Stomach (tissue), 9 donors: Measurements from ENCODE around the gene CUX1. TPM values are rescaled to one million over a fixed set of nuclear protein-coding genes. Genes with fewer than 3 reads are reported as not detected.
A peak's percentile ranks its signal among the peaks of the same experiment; 100 is the strongest.

Experiments used
- DNase-seq, 2 donors: peaks; one replicate each; pipeline versions ENCODE4 v3.0.0 to v3.0.0-alpha.2; 2013 to 2019
- H3K27ac ChIP-seq, 5 donors: fragments of 200-600 bp in 4 of 5; sonication (generic) in 4 of 5; one replicate each; pipeline ENCODE4 v1.5.1; 2013 to 2019; ENCODE audit warnings: mild to moderate bottlenecking in 1 of 5, moderate library complexity in 1 of 5
- H3K27me3 ChIP-seq, 3 donors: fragments of 200-600 bp; sonication (generic); one replicate each; pipeline ENCODE4 v1.5.1; 2017 to 2019; ENCODE audit warnings: mixed run types in 1 of 3
- H3K36me3 ChIP-seq, 4 donors: fragments of 200-600 bp; sonication (generic); 1 replicate in 3 of 4; 2 replicates in 1 of 4; pipeline ENCODE4 v1.5.1; 2016 to 2019
- H3K4me1 ChIP-seq, 4 donors: fragments of 200-600 bp; sonication (generic); one replicate each; pipeline ENCODE4 v1.5.1; 2016 to 2019
- H3K4me3 ChIP-seq, 4 donors: fragments of 200-600 bp; sonication (generic) in 3 of 4; one replicate each; pipeline ENCODE4 v1.5.1; 2016 to 2019; ENCODE audit warnings: mild to moderate bottlenecking in 1 of 4
- H3K9me3 ChIP-seq, 4 donors: fragments of 200-600 bp; sonication (generic); one replicate each; pipeline ENCODE4 v1.5.1; 2016 to 2019
- EP300 ChIP-seq: sonication (generic); formaldehyde crosslinking; IDR thresholded peaks from one replicate; pipeline ENCODE4 v1.6.1; 2017; ENCODE audit warnings: antibody characterized with exemption
- POLR2A ChIP-seq, 4 donors: fragments of 450-650 bp; IDR thresholded peaks; one replicate each; pipeline ENCODE4 v1.6.1; 2016; ENCODE audit warnings: antibody characterized with exemption in 4 of 4, control low read depth in 2 of 4, mild to moderate bottlenecking in 1 of 4, moderate library complexity in 1 of 4
- POLR2AphosphoS5 ChIP-seq, 3 donors: sonication (generic); formaldehyde crosslinking; IDR thresholded peaks; one replicate each; pipeline ENCODE4 v1.6.1; 2016; ENCODE audit warnings: antibody characterized with exemption in 3 of 3
- WGBS, 5 donors: extraction: QIAGEN DNeasy Blood & Tissue Kit in 3 of 5; methylation state at CpG; one replicate each; pipeline versions ENCODE4 v1.1.5 to v1.1.7; 2013 to 2018; 5-methylcytosine and 5-hydroxymethylcytosine counted together
- intact Hi-C: fragments of 100-400 bp; cut with DNase I; formaldehyde crosslinking; loops from one replicate; pipeline ENCODE4 v1.15.1; 2023; ENCODE audit warnings: low total_unique reads
- polyA plus RNA-seq, 3 donors: library from polyadenylated mRNA; stranded (reverse); fragments of 200-250 nt; gene quantifications; one replicate each; pipeline ENCODE4 v1.2.3, GENCODE V29; 2013
- total RNA-seq, 5 donors: library from RNA; depleted of rRNA; stranded (reverse); fragments of >200 nt; gene quantifications; one replicate each; pipeline versions ENCODE4 v1.1.0 to v1.2.3, GENCODE V29; 2014 to 2016
- TF ChIP-seq, protein P1 (sequence below), 7 experiments: fragments of 450-650 bp in 4 of 7; fragments of 200-600 bp in 3 of 7; sonication (generic) in 3 of 7; IDR thresholded peaks; one replicate each; pipeline ENCODE4 v1.5.1; 2016 to 2019; ENCODE audit warnings: antibody characterized with exemption in 7 of 7, control low read depth in 2 of 7, mild to moderate bottlenecking in 1 of 7
- donor health status: healthy with polysubstance abuse.
- donor health status: Bipolar disorder and iron deficiency.
- donor health status: healthy.

CUX1 gene
- total and polyA plus RNA-seq, 8 donors, result 24.7 to 201 (median 54.7) TPM

DNA sequence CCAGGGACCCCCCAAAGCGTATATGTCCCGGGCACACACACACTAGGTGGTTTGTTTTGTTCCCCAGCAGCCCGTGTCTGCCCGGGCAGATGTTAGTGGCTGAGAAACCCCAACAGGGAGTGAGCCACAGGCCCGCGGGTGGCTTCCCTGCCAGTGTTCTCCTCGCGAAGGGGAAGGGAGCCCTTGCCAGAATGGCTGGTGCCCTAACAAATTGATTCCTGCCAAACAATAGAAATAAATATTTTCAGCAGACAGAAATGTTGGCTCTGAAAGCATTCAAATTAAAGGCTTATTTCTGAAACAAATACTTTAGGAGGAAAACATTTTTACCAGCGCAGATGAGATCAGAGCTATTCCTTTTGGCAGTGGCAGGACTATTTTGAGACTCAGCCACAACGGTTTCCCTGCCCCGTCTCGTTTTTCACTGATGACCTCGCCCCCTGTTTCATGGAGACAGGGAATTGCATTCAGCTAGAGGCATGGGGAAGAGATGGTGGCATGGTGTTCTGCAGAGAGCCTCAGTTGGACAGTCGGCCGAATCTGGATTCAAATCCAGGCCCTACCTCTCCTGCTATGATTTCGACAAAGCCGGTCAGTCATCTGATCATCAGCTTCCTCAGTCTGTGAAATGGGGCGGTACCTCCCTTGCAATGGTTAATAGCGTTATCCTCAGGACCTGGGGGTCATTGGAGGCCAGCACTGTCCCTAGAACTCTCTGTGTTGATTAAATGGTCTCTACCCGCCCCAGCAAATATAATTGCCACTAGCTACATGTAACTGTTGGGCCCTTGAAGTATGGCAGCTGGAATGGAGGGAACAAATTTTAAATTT is 84.5 kb downstream of the CUX1 start:
- Histone ChIP-seq H3K4me3 (no peak overlapping the region), H3K27me3 (no peaks in the 10 kb centered on the region), H3K9me3 (no peaks in the 10 kb centered on the region), H3K36me3 (peaks cover 0 to 4% (median 0%) of the 10 kb centered on the region in 4 donors), H3K4me1 (peaks cover 5 to 43% (median 20%) of the 10 kb centered on the region in 4 donors), H3K27ac (peak overlapping the region in 2 of 5 donors; percentile 52 to 75)
- 72 to 87% (median 77%) methylated on average over 16 to 20 of the region's 20 CpGs for WGBS, 5 donors
- no peak for TF ChIP-seq EP300
- TF ChIP-seq POLR2AphosphoS5 (IDR thresholded peaks at IDR 0.05), result no peak
- no peak for TF ChIP-seq POLR2A (IDR thresholded peaks at IDR 0.05)
- TF ChIP-seq, protein P1, sequence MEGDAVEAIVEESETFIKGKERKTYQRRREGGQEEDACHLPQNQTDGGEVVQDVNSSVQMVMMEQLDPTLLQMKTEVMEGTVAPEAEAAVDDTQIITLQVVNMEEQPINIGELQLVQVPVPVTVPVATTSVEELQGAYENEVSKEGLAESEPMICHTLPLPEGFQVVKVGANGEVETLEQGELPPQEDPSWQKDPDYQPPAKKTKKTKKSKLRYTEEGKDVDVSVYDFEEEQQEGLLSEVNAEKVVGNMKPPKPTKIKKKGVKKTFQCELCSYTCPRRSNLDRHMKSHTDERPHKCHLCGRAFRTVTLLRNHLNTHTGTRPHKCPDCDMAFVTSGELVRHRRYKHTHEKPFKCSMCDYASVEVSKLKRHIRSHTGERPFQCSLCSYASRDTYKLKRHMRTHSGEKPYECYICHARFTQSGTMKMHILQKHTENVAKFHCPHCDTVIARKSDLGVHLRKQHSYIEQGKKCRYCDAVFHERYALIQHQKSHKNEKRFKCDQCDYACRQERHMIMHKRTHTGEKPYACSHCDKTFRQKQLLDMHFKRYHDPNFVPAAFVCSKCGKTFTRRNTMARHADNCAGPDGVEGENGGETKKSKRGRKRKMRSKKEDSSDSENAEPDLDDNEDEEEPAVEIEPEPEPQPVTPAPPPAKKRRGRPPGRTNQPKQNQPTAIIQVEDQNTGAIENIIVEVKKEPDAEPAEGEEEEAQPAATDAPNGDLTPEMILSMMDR (IDR thresholded peaks at IDR 0.05), result no peak
- no peak for DNase-seq
- intact Hi-C loops, result no loop called here

DNA sequence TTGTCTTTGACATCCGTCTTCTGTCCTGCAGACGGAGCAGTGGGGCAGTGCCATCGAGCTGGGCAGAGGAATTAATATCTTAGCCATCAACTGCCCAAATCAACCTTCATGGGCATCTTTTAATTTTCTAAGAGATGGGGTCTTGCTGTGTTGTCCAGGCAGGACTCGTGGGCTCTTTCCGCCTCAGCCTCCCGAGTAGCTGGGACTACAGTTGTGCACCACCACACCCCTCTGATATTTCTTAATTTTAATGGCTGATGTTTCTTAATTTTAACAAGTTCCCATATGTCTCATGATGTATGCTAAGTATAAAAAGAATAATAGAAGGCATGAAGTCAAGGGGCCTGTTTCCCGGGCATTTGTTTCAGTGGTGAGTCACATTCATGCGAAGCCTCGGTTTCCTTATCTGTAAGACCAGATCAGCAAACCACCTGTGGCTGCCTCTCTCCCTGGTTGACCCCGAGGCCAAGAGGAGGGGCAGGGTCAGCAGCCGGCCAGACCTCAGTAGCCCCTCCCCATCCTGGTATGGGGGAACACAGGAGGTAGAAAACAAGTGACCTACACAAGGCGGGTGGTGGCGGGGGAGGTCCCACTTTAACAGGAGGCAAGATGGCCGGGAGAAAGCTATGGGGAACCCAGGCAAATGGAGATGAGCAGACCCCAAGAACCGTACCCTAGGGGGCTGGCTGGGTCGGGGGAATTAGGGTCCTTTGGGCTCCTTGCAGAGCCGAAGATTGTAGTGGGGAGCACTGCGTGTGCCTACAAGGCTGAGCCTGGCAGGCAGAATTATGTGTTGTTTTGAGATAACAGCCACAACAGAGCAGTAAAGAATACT is 85.5 kb downstream of the CUX1 start:
- WGBS, 5 donors, result 77 to 84% (median 82%) methylated on average over 17 to 18 of the region's 18 CpGs

DNA sequence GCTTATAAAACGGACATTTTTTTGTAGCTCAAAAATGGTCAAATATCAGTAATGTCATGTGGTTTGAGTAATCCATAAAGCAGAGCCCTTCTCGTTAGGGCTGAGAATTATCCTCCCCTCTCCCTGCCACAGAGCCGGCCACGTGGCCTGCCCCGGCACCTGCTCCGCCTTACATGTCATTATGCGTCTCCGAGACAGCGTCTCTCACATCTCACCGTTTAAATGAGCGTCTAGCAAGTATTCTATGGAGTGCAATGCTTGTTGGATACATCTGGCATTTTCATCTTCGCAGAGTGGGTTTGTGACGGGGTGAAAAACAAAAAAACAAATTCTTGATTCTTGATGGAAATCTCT is 86.1 kb downstream of the CUX1 start:
- Histone ChIP-seq H3K4me3 (no peak overlapping the region), H3K9me3 (no peaks in the 10 kb centered on the region), H3K36me3 (peaks cover 0 to 4% (median 0%) of the 10 kb centered on the region in 4 donors), H3K4me1 (peaks cover 5 to 39% (median 14%) of the 10 kb centered on the region in 4 donors), H3K27me3 (no peaks in the 10 kb centered on the region), H3K27ac (no peak overlapping the region)
- no peak for TF ChIP-seq POLR2AphosphoS5 (IDR thresholded peaks at IDR 0.05)
- TF ChIP-seq, protein P1 (IDR thresholded peaks at IDR 0.05), result no peak
- no peak for TF ChIP-seq EP300
- TF ChIP-seq POLR2A (IDR thresholded peaks at IDR 0.05), result no peak
- 92 to 94% (median 92%) methylated on average over 13 of the region's 13 CpGs for WGBS, 5 donors
- intact Hi-C loops, result no loop called here
- DNase-seq, result no peak

More for the DNA sequence above, 85.5 kb downstream of the CUX1 start:
- H3K36me3 ChIP-seq, result peaks cover 0 to 4% (median 0%) of the 10 kb centered on the region in 4 donors
- no peaks in the 10 kb centered on the region for H3K9me3 ChIP-seq
- TF ChIP-seq EP300 (no peak), POLR2AphosphoS5 (IDR thresholded peaks at IDR 0.05) (no peak), POLR2A (IDR thresholded peaks at IDR 0.05) (no peak)
- TF ChIP-seq, protein P1 (IDR thresholded peaks at IDR 0.05), result no peak
- H3K4me1 ChIP-seq, result peaks cover 5 to 39% (median 15%) of the 10 kb centered on the region in 4 donors
- H3K27ac ChIP-seq, result peak overlapping the region in 1 of 5 donors; percentile 75
- intact Hi-C loops, result no loop called here
- no peaks in the 10 kb centered on the region for H3K27me3 ChIP-seq
- DNase-seq, result no peak
- H3K4me3 ChIP-seq, result no peak overlapping the region

DNA sequence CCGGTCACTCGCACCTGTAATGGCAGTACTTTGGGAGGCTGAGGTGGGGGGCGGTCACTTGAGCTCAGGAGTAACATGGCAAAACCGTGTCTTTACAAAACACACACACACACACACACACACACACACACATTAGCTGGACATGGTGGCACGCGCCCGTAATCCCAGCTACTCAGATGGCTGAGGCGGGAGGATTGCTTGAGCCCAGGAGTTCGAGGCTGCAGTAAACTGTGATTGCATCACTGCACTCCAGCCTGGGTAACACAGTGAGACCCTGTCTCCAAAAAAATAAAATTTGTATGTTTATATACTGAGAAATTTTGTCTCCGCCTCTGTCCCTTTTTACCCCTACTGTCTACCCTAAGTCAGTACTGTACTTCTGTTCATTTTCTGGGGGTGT is 86.6 kb downstream of the CUX1 start:
- H3K4me3 ChIP-seq, result no peak overlapping the region
- 88 to 96% (median 91%) methylated on average over 10 of the region's 10 CpGs for WGBS, 5 donors
- peaks cover 5 to 39% (median 13%) of the 10 kb centered on the region in 4 donors for H3K4me1 ChIP-seq
- DNase-seq, result no peak
- intact Hi-C loops, result no loop called here
- H3K27me3 ChIP-seq, result no peaks in the 10 kb centered on the region
- no peak for TF ChIP-seq POLR2AphosphoS5 (IDR thresholded peaks at IDR 0.05)
- TF ChIP-seq, protein P1 (IDR thresholded peaks at IDR 0.05), result no peak
- TF ChIP-seq POLR2A (IDR thresholded peaks at IDR 0.05), result no peak
- no peak for TF ChIP-seq EP300
- H3K9me3 ChIP-seq, result no peaks in the 10 kb centered on the region
- H3K36me3 ChIP-seq, result peaks cover 0 to under 1% (median 0%) of the 10 kb centered on the region in 4 donors
- no peak overlapping the region for H3K27ac ChIP-seq
